Adrenal gland (tissue), 12 donors: ENCODE results near the gene UBAC2. TPM values are rescaled to one million over a fixed set of nuclear protein-coding genes. Genes with fewer than 3 reads are reported as not detected.
A peak's percentile ranks its signal among the peaks of the same experiment; 100 is the strongest.

ENCODE experiments used
- DNase-seq, 7 donors: peaks; one replicate each; pipeline ENCODE4 v3.0.0-alpha.2; 2019 to 2020
- H3K27ac ChIP-seq, 5 donors: fragments of 200-600 bp; sonication (generic) in 4 of 5; 1 replicate in 3 of 5; 2 replicates in 2 of 5; pipeline versions ENCODE4 v1.5.1 to v1.8.0; 2016 to 2020; ENCODE audit warnings: mild to moderate bottlenecking in 1 of 5
- H3K27me3 ChIP-seq: fragments of 200-600 bp; 2 replicates; pipeline ENCODE4 v1.8.0; 2021
- H3K36me3 ChIP-seq, 2 donors: fragments of 200-600 bp; replicated peaks in 1 of 2; 1 replicate in 1 of 2; 2 replicates in 1 of 2; pipeline versions ENCODE4 v1.5.1 to v1.8.0; 2018 to 2022
- H3K4me1 ChIP-seq, 2 donors: fragments of 200-600 bp; replicated peaks in 1 of 2; 1 replicate in 1 of 2; 2 replicates in 1 of 2; pipeline versions ENCODE4 v1.5.1 to v1.8.0; 2018 to 2021
- H3K4me3 ChIP-seq, 4 donors: fragments of 200-600 bp; sonication (generic) in 3 of 4; one replicate each; pipeline ENCODE4 v1.5.1; 2016 to 2018
- H3K9me3 ChIP-seq, 3 donors: fragments of 200-600 bp; sonication (generic) in 1 of 3; replicated peaks in 1 of 3; 1 replicate in 2 of 3; 2 replicates in 1 of 3; pipeline versions ENCODE4 v1.5.1 to v1.8.0; 2016 to 2021
- CTCF ChIP-seq, 6 experiments: fragments of 450-650 bp in 4 of 6; fragments of 200-600 bp in 2 of 6; sonication (generic) in 1 of 6; IDR thresholded peaks; 1 replicate in 5 of 6; 2 replicates in 1 of 6; pipeline versions ENCODE4 v1.5.1 to v1.8.0; 2016 to 2021; ENCODE audit warnings: antibody characterized with exemption in 6 of 6, mild to moderate bottlenecking in 2 of 6, moderate library complexity in 1 of 6
- POLR2A ChIP-seq, 2 donors: fragments of 450-650 bp; IDR thresholded peaks; one replicate each; pipeline ENCODE4 v1.6.1; 2017; ENCODE audit warnings: antibody characterized with exemption in 2 of 2, mild to moderate bottlenecking in 2 of 2, moderate library complexity in 1 of 2
- WGBS, 4 donors: extraction: QIAGEN DNeasy Blood & Tissue Kit in 2 of 4; methylation state at CpG; one replicate each; pipeline versions ENCODE4 v1.1.5 to v1.1.7; 2013 to 2017; 5-methylcytosine and 5-hydroxymethylcytosine counted together
- intact Hi-C, 2 donors: fragments of 100-400 bp; cut with DNase I; formaldehyde crosslinking; loops; one replicate each; pipeline versions ENCODE4 v1.14.1 to v1.15.0; 2022 to 2023
- polyA plus RNA-seq, 3 donors: library from polyadenylated mRNA; stranded (reverse); fragments of 200-250 nt in 2 of 3; fragments of 350-450 nt in 1 of 3; fragmentation: Illumina TruSeq in 1 of 3; extraction: RNeasy Lipid Tissue Mini Kit (QIAGEN cat#74804) in 1 of 3; gene quantifications; one replicate each; pipeline ENCODE4 v1.2.3, GENCODE V29; 2013 to 2014
- total RNA-seq, 9 donors: library from RNA; depleted of rRNA in 4 of 9; stranded (reverse); fragments of >200 nt in 4 of 9; fragments of 120-200 nt in 1 of 9; fragmentation: NEBNext Ultra II Directional in 1 of 9; extraction: Animal tissue kit (Norgen Biotek cat#: 25700) in 1 of 9; gene quantifications; one replicate each; pipeline versions ENCODE4 v1.1.0 to v1.2.4, GENCODE V29; 2013 to 2023
- donor health status: healthy with polysubstance abuse.
- donor health status: Bipolar disorder and iron deficiency.
- donor health status: DM: yes; HTN: yes; CAD: no.
- donor health status: DM: no; HTN: no; CAD: no.
- donor health status: DM: no; HTN: no; CAD: no.
- donor health status: DM: yes; HTN: yes; CAD: no.

Gene UBAC2
- total and polyA plus RNA-seq, 12 donors, result 46.3 to 67.8 (median 53.5) TPM

- Histone ChIP-seq H3K9me3 (no peaks in the 10 kb centered on the region), H3K27ac (peak overlapping the region in 1 of 5 donors; percentile 59), H3K4me1 (peaks cover 15 to 17% of the 10 kb centered on the region in 2 donors), H3K27me3 (no peaks in the 10 kb centered on the region), H3K4me3 (no peak overlapping the region), H3K36me3 (no peaks in the 10 kb centered on the region)
- TF ChIP-seq POLR2A (IDR thresholded peaks at IDR 0.05) (no peak), CTCF (IDR thresholded peaks at IDR 0.05) (no peak)
- no peak for DNase-seq
- 81 to 88% (median 83%) methylated on average over 3 of the region's 3 CpGs for WGBS, 4 donors
- intact Hi-C loops, result no loop called here
These were observed 107.9 kb downstream of the UBAC2 start for GRCh38 chr13:99308471-99309087.

- H3K36me3 ChIP-seq, result no peaks in the 10 kb centered on the region
- no peak for DNase-seq
- peak overlapping the region in 1 of 5 donors; percentile 85 for H3K27ac ChIP-seq
- H3K4me3 ChIP-seq, result no peak overlapping the region
- 85 to 93% (median 88%) methylated on average over 4 of the region's 4 CpGs for WGBS, 4 donors
- intact Hi-C loops, result no loop called here
- peaks cover 15 to 17% of the 10 kb centered on the region in 2 donors for H3K4me1 ChIP-seq
- TF ChIP-seq POLR2A (IDR thresholded peaks at IDR 0.05) (no peak), CTCF (IDR thresholded peaks at IDR 0.05) (no peak)
- no peaks in the 10 kb centered on the region for H3K27me3 ChIP-seq
- H3K9me3 ChIP-seq, result no peaks in the 10 kb centered on the region
These were observed 109.9 kb downstream of the UBAC2 start for GRCh38 chr13:99310382-99311031.

GRCh38 chr13:99311137-99311536, 110.5 kb downstream of the UBAC2 start:
- Histone ChIP-seq H3K36me3 (no peaks in the 10 kb centered on the region), H3K4me3 (no peak overlapping the region), H3K27me3 (no peaks in the 10 kb centered on the region), H3K9me3 (no peaks in the 10 kb centered on the region), H3K27ac (peak overlapping the region in 3 of 5 donors; percentile 72 to 90 (median 85)), H3K4me1 (peaks cover 15 to 17% of the 10 kb centered on the region in 2 donors)
- no peak for TF ChIP-seq CTCF (IDR thresholded peaks at IDR 0.05)
- TF ChIP-seq POLR2A (IDR thresholded peaks at IDR 0.05), result no peak
- DNase-seq, result no peak
- 68 to 87% (median 85%) methylated on average over 4 of the region's 4 CpGs for WGBS, 4 donors
- intact Hi-C loops, result no loop called here

GRCh38 chr13:99311748-99312492, 111.3 kb downstream of the UBAC2 start:
- H3K4me1 ChIP-seq, result peaks cover 15 to 17% of the 10 kb centered on the region in 2 donors
- DNase-seq, result peak in 4 of 7 donors; percentile 38 to 69 (median 50)
- intact Hi-C loops, result no loop called here
- H3K4me3 ChIP-seq, result no peak overlapping the region
- H3K27ac ChIP-seq, result peak overlapping the region in 4 of 5 donors; percentile 34 to 90 (median 78)
- 42 to 63% (median 61%) methylated on average over 7 to 10 of the region's 10 CpGs for WGBS, 4 donors
- no peaks in the 10 kb centered on the region for H3K27me3 ChIP-seq
- no peak for TF ChIP-seq CTCF (IDR thresholded peaks at IDR 0.05)
- H3K36me3 ChIP-seq, result no peaks in the 10 kb centered on the region
- no peaks in the 10 kb centered on the region for H3K9me3 ChIP-seq
